K562 (cell line): ENCODE measurements around the gene BLM. TPM values are rescaled to one million over a fixed set of nuclear protein-coding genes. Genes with fewer than 3 reads are reported as not detected.

ENCODE experiments used
- ATAC-seq: fragments of 200-7000 bp; cut with Tn5 transposase; 3 replicates; pipeline ENCODE4 v1.9.1; 2020; ENCODE audit warnings: moderate library complexity
- BruUV-seq: library from RNA; stranded (reverse); fragments of 400-500 nt; replicated peaks from 2 replicates; lab custom pipeline; 2021; lab: Mats Ljungman, UMichigan
- CTCF ChIA-PET: fragments of 300-600 bp; formaldehyde crosslinking; extraction: SDS; loops from one replicate; lab custom pipeline; 2021; ENCODE audit warnings: low intra/inter-chr PET ratio; lab: Yijun Ruan, JAX
- POLR2A ChIA-PET: fragments of 300-600, 350-650 bp; sonication (Branson Sonifier 250); formaldehyde crosslinking; extraction: SDS; loops from one replicate; lab custom pipeline; 2021; ENCODE audit warnings: antibody characterized with exemption, inconsistent platforms; lab: Yijun Ruan, JAX
- DNase-seq, 4 experiments: peaks; one replicate each; pipeline versions ENCODE4 v3.0.0 to v3.0.0-alpha.2; 2011 to 2018; ENCODE audit warnings: low spot score in 3 of 4, mixed read lengths in 3 of 4; ENCODE audit errors: extremely low read depth in 1 of 4
- FAIRE-seq: peaks from 2 replicates; lab custom pipeline; 2011; peaks lifted over from hg19 to GRCh38; lab: Jason Lieb, UNC
- H2AFZ ChIP-seq: 2 replicates; pipeline ENCODE4 v1.6.0; 2011; ENCODE audit warnings: low read depth, low read length, control low read depth, inconsistent platforms
- H3K27ac ChIP-seq: fragments of 200-600 bp; 3 replicates; pipeline ENCODE4 v1.8.0; 2011; ENCODE audit warnings: low read depth, mild to moderate bottlenecking, control low read depth, inconsistent platforms, low read length, moderate library complexity, mixed read lengths; ENCODE audit errors: extremely low read depth
- H3K27me3 ChIP-seq, 2 experiments: fragments of 300-600 bp in 1 of 2; 2 replicates in 1 of 2; 3 replicates in 1 of 2; pipeline versions ENCODE4 v1.6.0 to v1.8.0; 2011; ENCODE audit warnings: inconsistent platforms in 2 of 2, low read length in 2 of 2, mild to moderate bottlenecking in 1 of 2, mixed read lengths in 1 of 2, moderate library complexity in 1 of 2; ENCODE audit not compliant: control insufficient read depth in 2 of 2, insufficient read depth in 2 of 2
- H3K36me3 ChIP-seq: fragments of 300-600 bp; 3 replicates; pipeline ENCODE4 v1.8.0; 2011; ENCODE audit warnings: mild to moderate bottlenecking, low read length, inconsistent platforms; ENCODE audit not compliant: control insufficient read depth, insufficient read depth
- H3K4me1 ChIP-seq, 2 experiments: fragments of 200-600 bp in 1 of 2; replicated peaks in 1 of 2; 2 replicates in 1 of 2; 3 replicates in 1 of 2; pipeline versions ENCODE4 v1.5.1 to v1.8.0; 2011; ENCODE audit warnings: inconsistent platforms in 2 of 2, low read length in 2 of 2, mild to moderate bottlenecking in 1 of 2, mixed read lengths in 1 of 2, moderate library complexity in 1 of 2; ENCODE audit not compliant: control insufficient read depth in 2 of 2, insufficient read depth in 2 of 2
- H3K4me2 ChIP-seq: 2 replicates; pipeline ENCODE4 v1.6.1; 2011; ENCODE audit warnings: low read length, control low read depth, inconsistent platforms, mixed read lengths; ENCODE audit not compliant: insufficient read depth
- H3K4me3 ChIP-seq: fragments of 200-600 bp; sonication (generic), shearing (Covaris generic); 2 replicates; pipeline ENCODE4 v1.5.1; 2016; ENCODE audit warnings: control low read depth, inconsistent platforms
- H3K79me2 ChIP-seq: fragments of 200-600 bp; 3 replicates; pipeline ENCODE4 v1.8.0; 2011; ENCODE audit warnings: low read length, inconsistent platforms; ENCODE audit not compliant: control insufficient read depth, insufficient read depth
- H3K9ac ChIP-seq, 2 experiments: 2 replicates each; pipeline versions ENCODE4 v1.6.0 to v1.6.1; 2011; ENCODE audit warnings: low read depth in 2 of 2, low read length in 2 of 2, control low read depth in 1 of 2, inconsistent platforms in 1 of 2, mild to moderate bottlenecking in 1 of 2, mixed read lengths in 1 of 2; ENCODE audit not compliant: insufficient read depth in 1 of 2
- H3K9me1 ChIP-seq: one replicate; pipeline ENCODE4 v1.6.0; 2011; ENCODE audit warnings: inconsistent platforms, mild to moderate bottlenecking, low read length, moderate library complexity; ENCODE audit not compliant: control insufficient read depth, insufficient read depth
- H3K9me3 ChIP-seq: replicated peaks from 2 replicates; pipeline ENCODE4 v1.5.1; 2011; ENCODE audit warnings: low read depth, low read length, inconsistent platforms; ENCODE audit not compliant: control insufficient read depth, insufficient read depth
- H4K20me1 ChIP-seq: replicated peaks from 2 replicates; pipeline ENCODE4 v1.6.1; 2011; ENCODE audit warnings: low read length, inconsistent platforms, mixed read lengths; ENCODE audit not compliant: control insufficient read depth, insufficient read depth
- KHSRP ChIP-seq: fragments of 450-650 bp; IDR thresholded peaks from 2 replicates; pipeline ENCODE4 v1.6.1; 2017
- SETDB1 ChIP-seq: IDR thresholded peaks from one replicate; pipeline ENCODE4 v1.6.1; 2012; ENCODE audit warnings: low read length, control low read depth, inconsistent platforms
- SIRT6 ChIP-seq: IDR thresholded peaks from one replicate; pipeline ENCODE4 v1.6.1; 2012; ENCODE audit warnings: low read depth, mild to moderate bottlenecking, control low read depth, inconsistent platforms, low read length, moderate library complexity
- ZNF445 ChIP-seq: fragments of 250-450 bp; sonication (Bioruptor Pico); IDR thresholded peaks from 2 replicates; pipeline ENCODE4 v1.4.0; 2020; ENCODE audit warnings: low read depth, mild to moderate bottlenecking, moderate library complexity
- WGBS: fragments of 100-300 bp; shearing (Covaris generic); methylation state at CpG from one replicate; pipeline ENCODE4 v1.1.6; 2016; ENCODE audit warnings: low coverage, mixed read lengths; ENCODE audit not compliant: insufficient coverage; ENCODE audit errors: missing lambda C conversion rate; 5-methylcytosine and 5-hydroxymethylcytosine counted together
- in situ Hi-C: fragments of 300-500 bp; cut with MboI; formaldehyde crosslinking; loops from 4 replicates; pipeline ENCODE4 v1.15.0; 2018; ENCODE audit warnings: inconsistent platforms, mixed read lengths
- intact Hi-C: fragments of 100-400 bp; cut with micrococcal nuclease; formaldehyde crosslinking; loops from 2 replicates; pipeline ENCODE4 v1.14.2; 2022
- polyA plus RNA-seq, 8 experiments: library from polyadenylated mRNA; depleted of rRNA in 4 of 8; stranded (reverse) in 5 of 8; unstranded in 3 of 8; fragments of >200 nt; fragmentation: Nextera tagmentation in 2 of 8; fragmentation: Illumina TruSeq in 1 of 8; extraction: Ambion mirVana in 2 of 8; extraction: Trizol in 1 of 8; gene quantifications; 2 replicates each; pipeline versions ENCODE4 v1.2.1 to v1.2.3, GENCODE V29; 2011 to 2014; ENCODE audit warnings: inconsistent platforms in 1 of 8, missing spikeins in 1 of 8
- total RNA-seq, 7 experiments: library from RNA; depleted of rRNA in 6 of 7; stranded (reverse); fragments of >200 nt in 6 of 7; fragmentation: Illumina TruSeq in 2 of 7; extraction: Trizol in 2 of 7; gene quantifications; 2 replicates each; pipeline versions ENCODE4 v1.2.1 to v1.2.3, GENCODE V29; 2011 to 2021; ENCODE audit warnings: low replicate concordance in 1 of 7
- TF ChIP-seq, protein P1 (sequence below): fragments of 200-600 bp; sonication (generic); IDR thresholded peaks from one replicate; pipeline ENCODE4 v1.6.1; 2012; ENCODE audit warnings: mild to moderate bottlenecking, low read depth, low read length, inconsistent platforms

BLM gene
- total and polyA plus RNA-seq, 9 of the 15 experiments (the other 6 are each of a cell fraction or from before 2014, with no cell fraction given): 21.0 to 56.0 (median 43.9) TPM

DNA sequence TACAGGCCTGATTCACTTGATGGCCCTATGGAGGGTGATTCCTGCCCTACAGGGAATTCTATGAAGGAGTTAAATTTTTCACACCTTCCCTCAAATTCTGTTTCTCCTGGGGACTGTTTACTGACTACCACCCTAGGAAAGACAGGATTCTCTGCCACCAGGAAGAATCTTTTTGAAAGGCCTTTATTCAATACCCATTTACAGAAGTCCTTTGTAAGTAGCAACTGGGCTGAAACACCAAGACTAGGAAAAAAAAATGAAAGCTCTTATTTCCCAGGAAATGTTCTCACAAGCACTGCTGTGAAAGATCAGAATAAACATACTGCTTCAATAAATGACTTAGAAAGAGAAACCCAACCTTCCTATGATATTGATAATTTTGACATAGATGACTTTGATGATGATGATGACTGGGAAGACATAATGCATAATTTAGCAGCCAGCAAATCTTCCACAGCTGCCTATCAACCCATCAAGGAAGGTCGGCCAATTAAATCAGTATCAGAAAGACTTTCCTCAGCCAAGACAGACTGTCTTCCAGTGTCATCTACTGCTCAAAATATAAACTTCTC is 43.6 kb downstream of the BLM start:
- Histone ChIP-seq H2AFZ (no peak overlapping the region), H3K4me3 (no peak overlapping the region), H3K27me3 (no peaks in the 10 kb centered on the region), H3K9ac (no peak overlapping the region), H3K4me2 (no peak overlapping the region), H3K9me1 (no peaks in the 10 kb centered on the region), H3K36me3 (peaks cover 85% of the 10 kb centered on the region), H3K79me2 (no peaks in the 10 kb centered on the region), H4K20me1 (no peaks in the 10 kb centered on the region), H3K9me3 (no peaks in the 10 kb centered on the region), H3K27ac (no peak overlapping the region), H3K4me1 (no peaks in the 10 kb centered on the region)
- 100% methylated on average over 1 of the region's 1 CpG for WGBS
- in situ Hi-C loops (no loop called here), intact Hi-C loops (no loop called here)
- no peak for ATAC-seq
- ChIA-PET POLR2A (no interaction called here), CTCF (no interaction called here)
- no peak for DNase-seq
- no TSS peak for BruUV-seq
- no peak for FAIRE-seq
- TF ChIP-seq KHSRP: no peak
- TF ChIP-seq ZNF445 (CRISPR knock-in tag): no peak
- TF ChIP-seq SETDB1: no peak
- TF ChIP-seq, protein P1, sequence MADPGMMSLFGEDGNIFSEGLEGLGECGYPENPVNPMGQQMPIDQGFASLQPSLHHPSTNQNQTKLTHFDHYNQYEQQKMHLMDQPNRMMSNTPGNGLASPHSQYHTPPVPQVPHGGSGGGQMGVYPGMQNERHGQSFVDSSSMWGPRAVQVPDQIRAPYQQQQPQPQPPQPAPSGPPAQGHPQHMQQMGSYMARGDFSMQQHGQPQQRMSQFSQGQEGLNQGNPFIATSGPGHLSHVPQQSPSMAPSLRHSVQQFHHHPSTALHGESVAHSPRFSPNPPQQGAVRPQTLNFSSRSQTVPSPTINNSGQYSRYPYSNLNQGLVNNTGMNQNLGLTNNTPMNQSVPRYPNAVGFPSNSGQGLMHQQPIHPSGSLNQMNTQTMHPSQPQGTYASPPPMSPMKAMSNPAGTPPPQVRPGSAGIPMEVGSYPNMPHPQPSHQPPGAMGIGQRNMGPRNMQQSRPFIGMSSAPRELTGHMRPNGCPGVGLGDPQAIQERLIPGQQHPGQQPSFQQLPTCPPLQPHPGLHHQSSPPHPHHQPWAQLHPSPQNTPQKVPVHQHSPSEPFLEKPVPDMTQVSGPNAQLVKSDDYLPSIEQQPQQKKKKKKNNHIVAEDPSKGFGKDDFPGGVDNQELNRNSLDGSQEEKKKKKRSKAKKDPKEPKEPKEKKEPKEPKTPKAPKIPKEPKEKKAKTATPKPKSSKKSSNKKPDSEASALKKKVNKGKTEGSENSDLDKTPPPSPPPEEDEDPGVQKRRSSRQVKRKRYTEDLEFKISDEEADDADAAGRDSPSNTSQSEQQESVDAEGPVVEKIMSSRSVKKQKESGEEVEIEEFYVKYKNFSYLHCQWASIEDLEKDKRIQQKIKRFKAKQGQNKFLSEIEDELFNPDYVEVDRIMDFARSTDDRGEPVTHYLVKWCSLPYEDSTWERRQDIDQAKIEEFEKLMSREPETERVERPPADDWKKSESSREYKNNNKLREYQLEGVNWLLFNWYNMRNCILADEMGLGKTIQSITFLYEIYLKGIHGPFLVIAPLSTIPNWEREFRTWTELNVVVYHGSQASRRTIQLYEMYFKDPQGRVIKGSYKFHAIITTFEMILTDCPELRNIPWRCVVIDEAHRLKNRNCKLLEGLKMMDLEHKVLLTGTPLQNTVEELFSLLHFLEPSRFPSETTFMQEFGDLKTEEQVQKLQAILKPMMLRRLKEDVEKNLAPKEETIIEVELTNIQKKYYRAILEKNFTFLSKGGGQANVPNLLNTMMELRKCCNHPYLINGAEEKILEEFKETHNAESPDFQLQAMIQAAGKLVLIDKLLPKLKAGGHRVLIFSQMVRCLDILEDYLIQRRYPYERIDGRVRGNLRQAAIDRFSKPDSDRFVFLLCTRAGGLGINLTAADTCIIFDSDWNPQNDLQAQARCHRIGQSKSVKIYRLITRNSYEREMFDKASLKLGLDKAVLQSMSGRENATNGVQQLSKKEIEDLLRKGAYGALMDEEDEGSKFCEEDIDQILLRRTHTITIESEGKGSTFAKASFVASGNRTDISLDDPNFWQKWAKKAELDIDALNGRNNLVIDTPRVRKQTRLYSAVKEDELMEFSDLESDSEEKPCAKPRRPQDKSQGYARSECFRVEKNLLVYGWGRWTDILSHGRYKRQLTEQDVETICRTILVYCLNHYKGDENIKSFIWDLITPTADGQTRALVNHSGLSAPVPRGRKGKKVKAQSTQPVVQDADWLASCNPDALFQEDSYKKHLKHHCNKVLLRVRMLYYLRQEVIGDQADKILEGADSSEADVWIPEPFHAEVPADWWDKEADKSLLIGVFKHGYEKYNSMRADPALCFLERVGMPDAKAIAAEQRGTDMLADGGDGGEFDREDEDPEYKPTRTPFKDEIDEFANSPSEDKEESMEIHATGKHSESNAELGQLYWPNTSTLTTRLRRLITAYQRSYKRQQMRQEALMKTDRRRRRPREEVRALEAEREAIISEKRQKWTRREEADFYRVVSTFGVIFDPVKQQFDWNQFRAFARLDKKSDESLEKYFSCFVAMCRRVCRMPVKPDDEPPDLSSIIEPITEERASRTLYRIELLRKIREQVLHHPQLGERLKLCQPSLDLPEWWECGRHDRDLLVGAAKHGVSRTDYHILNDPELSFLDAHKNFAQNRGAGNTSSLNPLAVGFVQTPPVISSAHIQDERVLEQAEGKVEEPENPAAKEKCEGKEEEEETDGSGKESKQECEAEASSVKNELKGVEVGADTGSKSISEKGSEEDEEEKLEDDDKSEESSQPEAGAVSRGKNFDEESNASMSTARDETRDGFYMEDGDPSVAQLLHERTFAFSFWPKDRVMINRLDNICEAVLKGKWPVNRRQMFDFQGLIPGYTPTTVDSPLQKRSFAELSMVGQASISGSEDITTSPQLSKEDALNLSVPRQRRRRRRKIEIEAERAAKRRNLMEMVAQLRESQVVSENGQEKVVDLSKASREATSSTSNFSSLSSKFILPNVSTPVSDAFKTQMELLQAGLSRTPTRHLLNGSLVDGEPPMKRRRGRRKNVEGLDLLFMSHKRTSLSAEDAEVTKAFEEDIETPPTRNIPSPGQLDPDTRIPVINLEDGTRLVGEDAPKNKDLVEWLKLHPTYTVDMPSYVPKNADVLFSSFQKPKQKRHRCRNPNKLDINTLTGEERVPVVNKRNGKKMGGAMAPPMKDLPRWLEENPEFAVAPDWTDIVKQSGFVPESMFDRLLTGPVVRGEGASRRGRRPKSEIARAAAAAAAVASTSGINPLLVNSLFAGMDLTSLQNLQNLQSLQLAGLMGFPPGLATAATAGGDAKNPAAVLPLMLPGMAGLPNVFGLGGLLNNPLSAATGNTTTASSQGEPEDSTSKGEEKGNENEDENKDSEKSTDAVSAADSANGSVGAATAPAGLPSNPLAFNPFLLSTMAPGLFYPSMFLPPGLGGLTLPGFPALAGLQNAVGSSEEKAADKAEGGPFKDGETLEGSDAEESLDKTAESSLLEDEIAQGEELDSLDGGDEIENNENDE: no peak
- TF ChIP-seq SIRT6: no peak
